SW480 (cell line): ENCODE results near the gene IFI27L2.
"Not testable (repeated sequence)": the region's sequence is repeated elsewhere in the genome, so short reads cannot be mapped to it uniquely, and the experiment has no call there.

Source experiments
- DNase-seq: peaks from one replicate; pipeline ENCODE4 v3.0.0-alpha.2; 2016; ENCODE audit warnings: low spot score

IFI27L2 gene

GRCh38 chr14:94129111-94129757 is at the start of gene IFI27L2:
Gene IFI27L2, minus strand, starts transcription at chr14:94129604. Its CDS starts 40 bp downstream, at chr14:94129564.
- DNase-seq, result peak; percentile 88

- DNase-seq, result no peak
These were observed 48.4 kb upstream of the IFI27L2 start for GRCh38 chr14:94177806-94178205.

GRCh38 chr14:94176808-94177207 is 47.4 kb upstream of the IFI27L2 start:
- no peak for DNase-seq

GRCh38 chr14:94175747-94176146 is 46.3 kb upstream of the IFI27L2 start:
- no peak for DNase-seq

GRCh38 chr14:94175011-94175745 is 45.8 kb upstream of the IFI27L2 start:
- no peak for DNase-seq

- DNase-seq, result no peak
These were observed 45.2 kb upstream of the IFI27L2 start for GRCh38 chr14:94174604-94175010.

- peak; percentile 88 for DNase-seq
These were observed 44.6 kb upstream of the IFI27L2 start, which contains the start of gene PPP4R4 for GRCh38 chr14:94173885-94174603. Gene PPP4R4, plus strand, starts transcription at chr14:94174322. Its CDS starts 144 bp downstream, at chr14:94174466.

GRCh38 chr14:94173471-94173884 is 44.1 kb upstream of the IFI27L2 start:
- DNase-seq, result peak; percentile 50

GRCh38 chr14:94172545-94172944 is 43.1 kb upstream of the IFI27L2 start:
- no peak for DNase-seq

- DNase-seq, result no peak
These were observed 41.8 kb upstream of the IFI27L2 start for GRCh38 chr14:94171208-94171607.

- no peak for DNase-seq
These were observed 40.7 kb upstream of the IFI27L2 start for GRCh38 chr14:94170136-94170535.

GRCh38 chr14:94165744-94166143 is 36.3 kb upstream of the IFI27L2 start:
- DNase-seq, result no peak

- DNase-seq, result no peak
These were observed 35.5 kb upstream of the IFI27L2 start for GRCh38 chr14:94164685-94165431.

- DNase-seq, result no peak
These were observed 34.4 kb upstream of the IFI27L2 start for GRCh38 chr14:94163796-94164195.

- DNase-seq, result no peak
These were observed 33.1 kb upstream of the IFI27L2 start for GRCh38 chr14:94162466-94162865.

- DNase-seq, result no peak
These were observed 32.6 kb upstream of the IFI27L2 start for GRCh38 chr14:94161981-94162380.

- DNase-seq, result no peak
These were observed 31.7 kb upstream of the IFI27L2 start for GRCh38 chr14:94161058-94161457.

GRCh38 chr14:94158239-94158883 is 29.0 kb upstream of the IFI27L2 start:
- DNase-seq, result no peak

GRCh38 chr14:94157197-94157596 is 27.8 kb upstream of the IFI27L2 start:
- DNase-seq, result no peak

GRCh38 chr14:94156143-94156542 is 26.7 kb upstream of the IFI27L2 start:
- DNase-seq, result not testable (repeated sequence)

- no peak for DNase-seq
These were observed 24.4 kb upstream of the IFI27L2 start for GRCh38 chr14:94153750-94154342.
